H1 (cell line): ENCODE measurements around the gene CNTN3. TPM values are rescaled to one million over a fixed set of nuclear protein-coding genes. Genes with fewer than 3 reads are reported as not detected.

ENCODE experiments used
- CTCF ChIA-PET: fragments of 300-600 bp; sonication (Branson Sonifier 250); formaldehyde crosslinking; loops from one replicate; lab custom pipeline; 2021; ENCODE audit not compliant: partially characterized antibody; lab: Charles Lee
- POLR2A ChIA-PET: fragments of 300-600 bp; sonication (Branson Sonifier 250); formaldehyde crosslinking; loops from one replicate; lab custom pipeline; 2021; ENCODE audit warnings: inconsistent platforms; ENCODE audit not compliant: partially characterized antibody; lab: Charles Lee
- DNase-seq, 2 experiments: peaks; one replicate each; pipeline versions ENCODE4 v3.0.0 to v3.0.0-alpha.2; 2010 to 2022; ENCODE audit warnings: low spot score in 2 of 2, low read depth in 1 of 2, mixed read lengths in 1 of 2
- FAIRE-seq: peaks from 2 replicates; lab custom pipeline; 2011; peaks lifted over from hg19 to GRCh38; lab: Jason Lieb, UNC
- H2AFZ ChIP-seq: 2 replicates; pipeline ENCODE4 v1.8.1; 2012; ENCODE audit warnings: low read length, inconsistent platforms
- H2AK5ac ChIP-seq: 2 replicates; pipeline ENCODE4 v1.6.1; 2013; ENCODE audit warnings: low read depth, low read length
- H2BK120ac ChIP-seq: replicated peaks from 2 replicates; pipeline ENCODE3; 2013; ENCODE audit warnings: low read depth, low read length, inconsistent platforms
- H2BK12ac ChIP-seq: 2 replicates; pipeline ENCODE4 v1.6.1; 2013; ENCODE audit warnings: low read depth, low read length
- H2BK15ac ChIP-seq: 2 replicates; pipeline ENCODE4 v1.6.1; 2013; ENCODE audit warnings: low read length
- H2BK20ac ChIP-seq: 2 replicates; pipeline ENCODE4 v1.6.1; 2013; ENCODE audit warnings: low read length
- H2BK5ac ChIP-seq: 2 replicates; pipeline ENCODE4 v1.6.1; 2013; ENCODE audit warnings: low read depth, low read length
- H3K14ac ChIP-seq: 2 replicates; pipeline ENCODE4 v1.6.1; 2013; ENCODE audit warnings: inconsistent platforms; ENCODE audit not compliant: insufficient read length
- H3K18ac ChIP-seq: 2 replicates; pipeline ENCODE4 v1.6.1; 2013; ENCODE audit warnings: low read length; ENCODE audit errors: extremely low read depth
- H3K23ac ChIP-seq: 2 replicates; pipeline ENCODE4 v1.6.1; 2013; ENCODE audit warnings: inconsistent platforms; ENCODE audit not compliant: insufficient read length
- H3K23me2 ChIP-seq: 2 replicates; pipeline ENCODE4 v1.6.1; 2013; ENCODE audit warnings: low read depth, low read length
- H3K27ac ChIP-seq: 2 replicates; pipeline ENCODE4 v1.6.1; 2011; ENCODE audit warnings: low read depth, low read length, inconsistent platforms
- H3K27me3 ChIP-seq, 4 experiments: replicated peaks in 1 of 4; 1 replicate in 1 of 4; 2 replicates in 3 of 4; pipeline versions ENCODE4 v1.6.1 to v1.8.1; 2011 to 2013; ENCODE audit warnings: low read length in 3 of 4, mild to moderate bottlenecking in 3 of 4, inconsistent platforms in 2 of 4, mixed read lengths in 2 of 4, moderate library complexity in 1 of 4; ENCODE audit not compliant: control insufficient read depth in 3 of 4, insufficient read depth in 3 of 4; ENCODE audit errors: extremely low read depth in 1 of 4
- H3K36me3 ChIP-seq, 4 experiments: 2 replicates each; pipeline versions ENCODE4 v1.6.1 to v1.8.1; 2011 to 2013; ENCODE audit warnings: mild to moderate bottlenecking in 4 of 4, low read length in 3 of 4, moderate library complexity in 2 of 4, control low read depth in 1 of 4, inconsistent platforms in 1 of 4; ENCODE audit not compliant: insufficient read depth in 4 of 4, control insufficient read depth in 2 of 4
- H3K4ac ChIP-seq: replicated peaks from 2 replicates; pipeline ENCODE3; 2013; ENCODE audit warnings: low read length, low read depth, mixed read lengths, inconsistent platforms; ENCODE audit not compliant: insufficient read length
- H3K4me1 ChIP-seq, 4 experiments: replicated peaks in 1 of 4; 1 replicate in 1 of 4; 2 replicates in 3 of 4; pipeline versions ENCODE4 v1.6.1 to v1.8.1; 2011 to 2013; ENCODE audit warnings: low read length in 3 of 4, inconsistent platforms in 2 of 4, mixed read lengths in 1 of 4; ENCODE audit not compliant: insufficient read depth in 4 of 4, control insufficient read depth in 3 of 4
- H3K4me2 ChIP-seq, 2 experiments: 2 replicates each; pipeline versions ENCODE4 v1.6.1 to v1.8.1; 2011 to 2013; ENCODE audit warnings: low read depth in 2 of 2, low read length in 2 of 2, control low read depth in 1 of 2, inconsistent platforms in 1 of 2, mild to moderate bottlenecking in 1 of 2; ENCODE audit not compliant: insufficient read depth in 1 of 2
- H3K4me3 ChIP-seq, 4 experiments: fragments of 200-600, 300-600 bp in 1 of 4; sonication (generic), shearing (Covaris generic), sonication (Bioruptor Twin) in 1 of 4; 2 replicates each; pipeline versions ENCODE4 v1.5.1 to v1.8.1; 2011 to 2016; ENCODE audit warnings: low read length in 4 of 4, low read depth in 3 of 4, control low read depth in 2 of 4, inconsistent platforms in 2 of 4, mild to moderate bottlenecking in 2 of 4, mixed read lengths in 1 of 4, moderate library complexity in 1 of 4; ENCODE audit not compliant: insufficient read depth in 2 of 4; ENCODE audit errors: extremely low read depth in 1 of 4
- H3K56ac ChIP-seq: replicated peaks from 2 replicates; pipeline ENCODE3; 2013; ENCODE audit warnings: low read depth, mild to moderate bottlenecking, mixed read lengths, low read length, inconsistent platforms; ENCODE audit not compliant: insufficient read length
- H3K79me1 ChIP-seq: 2 replicates; pipeline ENCODE4 v1.6.1; 2013; ENCODE audit warnings: low read depth, low read length, control low read depth
- H3K79me2 ChIP-seq, 2 experiments: 2 replicates each; pipeline versions ENCODE4 v1.6.1 to v1.8.1; 2012 to 2013; ENCODE audit warnings: low read length in 2 of 2, mild to moderate bottlenecking in 2 of 2, inconsistent platforms in 1 of 2; ENCODE audit not compliant: insufficient read depth in 2 of 2, control insufficient read depth in 1 of 2
- H3K9ac ChIP-seq, 4 experiments: replicated peaks in 1 of 4; 1 replicate in 1 of 4; 2 replicates in 3 of 4; pipeline versions ENCODE4 v1.6.1 to v1.8.1; 2011 to 2013; ENCODE audit warnings: low read depth in 3 of 4, low read length in 3 of 4, control low read depth in 2 of 4, mild to moderate bottlenecking in 2 of 4, moderate library complexity in 2 of 4, inconsistent platforms in 1 of 4; ENCODE audit errors: extremely low read depth in 1 of 4
- H3K9me3 ChIP-seq, 2 experiments: 2 replicates each; pipeline versions ENCODE4 v1.6.1 to v1.8.1; 2012 to 2013; ENCODE audit warnings: mild to moderate bottlenecking in 2 of 2, moderate library complexity in 2 of 2, control low read depth in 1 of 2, inconsistent platforms in 1 of 2, low read depth in 1 of 2, low read length in 1 of 2, mixed read lengths in 1 of 2; ENCODE audit not compliant: insufficient read depth in 2 of 2
- H4K20me1 ChIP-seq, 2 experiments: replicated peaks in 1 of 2; 2 replicates each; pipeline versions ENCODE3 to v1.8.1; 2011 to 2013; ENCODE audit warnings: inconsistent platforms in 2 of 2, low read length in 2 of 2, mild to moderate bottlenecking in 1 of 2; ENCODE audit not compliant: insufficient read depth in 2 of 2, control insufficient read depth in 1 of 2
- H4K5ac ChIP-seq: 2 replicates; pipeline ENCODE4 v1.6.1; 2013; ENCODE audit warnings: low read length, low read depth, mixed read lengths, inconsistent platforms; ENCODE audit not compliant: insufficient read length
- H4K8ac ChIP-seq: 2 replicates; pipeline ENCODE4 v1.8.0; 2013; ENCODE audit warnings: mild to moderate bottlenecking, moderate library complexity, low read length, inconsistent platforms; ENCODE audit not compliant: insufficient read depth; ENCODE audit errors: extremely low read depth
- H4K91ac ChIP-seq: replicated peaks from 2 replicates; pipeline ENCODE3; 2013; ENCODE audit warnings: low read length, mixed read lengths, inconsistent platforms; ENCODE audit not compliant: insufficient read length
- BACH1 ChIP-seq: IDR thresholded peaks from 2 replicates; pipeline ENCODE4 v1.6.1; 2012; ENCODE audit warnings: low read length, improper control_type of control experiment
- CBX5 ChIP-seq: fragments of 300-800, 300-1000 bp; sonication (generic); IDR thresholded peaks from 2 replicates; pipeline ENCODE4 v1.7.1; 2016; ENCODE audit warnings: antibody characterized with exemption, low read length, low read depth
- CHD2 ChIP-seq: IDR thresholded peaks from 2 replicates; pipeline ENCODE4 v1.6.1; 2012; ENCODE audit warnings: low read length, improper control_type of control experiment
- EP300 ChIP-seq, 2 experiments: IDR thresholded peaks; 1 replicate in 1 of 2; 2 replicates in 1 of 2; pipeline ENCODE4 v1.6.1; 2011 to 2012; ENCODE audit warnings: low read depth in 2 of 2, low read length in 2 of 2, mild to moderate bottlenecking in 2 of 2, borderline replicate concordance in 1 of 2, inconsistent platforms in 1 of 2, moderate library complexity in 1 of 2
- RBBP5 ChIP-seq: IDR thresholded peaks from 2 replicates; pipeline ENCODE4 v1.7.1; 2012; ENCODE audit warnings: low read depth, mild to moderate bottlenecking, inconsistent platforms, low read length, moderate library complexity, borderline replicate concordance
- RXRA ChIP-seq: IDR thresholded peaks from 2 replicates; pipeline ENCODE4 v1.6.1; 2011; ENCODE audit warnings: low read depth, mild to moderate bottlenecking, low read length, moderate library complexity; ENCODE audit not compliant: insufficient read depth
- SP4 ChIP-seq: IDR thresholded peaks from 2 replicates; pipeline ENCODE4 v1.6.1; 2012; ENCODE audit warnings: low read length, inconsistent platforms
- SRF ChIP-seq: IDR thresholded peaks from 2 replicates; pipeline ENCODE4 v1.6.1; 2011; ENCODE audit warnings: mild to moderate bottlenecking, low read depth, low read length, moderate library complexity
- TBP ChIP-seq: IDR thresholded peaks from 2 replicates; pipeline ENCODE4 v1.6.1; 2011; ENCODE audit warnings: low read depth, low read length, improper control_type of control experiment
- YY1 ChIP-seq: IDR thresholded peaks from 2 replicates; pipeline ENCODE4 v1.6.1; 2011; ENCODE audit warnings: low read depth, mild to moderate bottlenecking, low read length
- ZNF274 ChIP-seq: IDR thresholded peaks from 2 replicates; pipeline ENCODE4 v1.7.0; 2012; ENCODE audit warnings: low read length, borderline replicate concordance; ENCODE audit errors: extremely low read depth
- WGBS, 2 experiments: shearing (Covaris generic) in 1 of 2; methylation state at CpG; one replicate each; pipeline versions ENCODE4 v1.1.6 to v1.1.7; 2013 to 2015; ENCODE audit warnings: low lambda C conversion rate in 2 of 2, mixed read lengths in 2 of 2, inconsistent platforms in 1 of 2, low coverage in 1 of 2, missing lambda C conversion rate in 1 of 2; ENCODE audit not compliant: insufficient replicate concordance in 2 of 2, insufficient coverage in 1 of 2, insufficient read length in 1 of 2; ENCODE audit errors: extremely low coverage in 1 of 2, missing lambda C conversion rate in 1 of 2; 5-methylcytosine and 5-hydroxymethylcytosine counted together
- polyA plus RNA-seq, 7 experiments: library from polyadenylated mRNA; depleted of rRNA in 3 of 7; stranded (reverse) in 5 of 7; unstranded in 2 of 7; fragments of >200 nt in 5 of 7; fragments of 200-250 nt in 2 of 7; gene quantifications; 1 replicate in 5 of 7; 2 replicates in 1 of 7; 4 replicates in 1 of 7; pipeline versions ENCODE4 v1.2.1 to v1.2.3, GENCODE V29; 2011 to 2013; ENCODE audit warnings: missing spikeins in 2 of 7, mixed read lengths in 2 of 7
- total RNA-seq: library from RNA; stranded (reverse); fragmentation: NEBNext Ultra II Directional; extraction: Animal tissue kit (Norgen Biotek cat#: 25700); gene quantifications from 2 replicates; pipeline ENCODE4 v1.2.1, GENCODE V29; 2021
- TF ChIP-seq, protein P1 (sequence below): IDR thresholded peaks from 2 replicates; pipeline ENCODE4 v1.6.1; 2012; ENCODE audit warnings: inconsistent platforms

The CNTN3 gene
- total and polyA plus RNA-seq, 2 of the 8 experiments (the other 6 are each of a cell fraction or from before 2014, with no cell fraction given), result 0.11 to 0.13 TPM

DNA sequence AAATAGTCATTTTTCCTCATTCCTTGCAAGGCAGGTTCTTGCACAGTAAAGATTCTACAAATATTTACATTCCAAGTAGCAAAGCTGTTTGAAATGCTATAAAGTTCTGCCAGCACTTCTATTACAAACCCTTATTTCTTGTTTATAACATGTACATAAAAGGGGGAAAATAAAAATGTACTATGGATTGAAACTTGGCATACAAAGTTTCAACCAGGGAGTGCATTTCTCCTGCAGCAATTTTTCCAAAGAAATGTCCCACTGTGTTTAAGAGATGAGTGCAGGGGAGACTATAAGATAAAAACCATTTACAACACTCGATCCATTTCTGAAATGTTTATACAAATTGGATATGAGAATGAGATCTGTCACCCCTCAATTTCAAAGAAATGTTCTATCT lies 3.3 kb downstream of the CNTN3 start:
- FAIRE-seq (no peak), DNase-seq (no peak)
- Histone ChIP-seq H3K9ac (no peak overlapping the region), H2BK20ac (no peak overlapping the region), H4K5ac (no peak overlapping the region), H3K79me1 (no peaks in the 10 kb centered on the region), H3K4ac (no peak overlapping the region), H3K27ac (no peak overlapping the region), H3K79me2 (no peaks in the 10 kb centered on the region), H4K20me1 (no peaks in the 10 kb centered on the region), H3K56ac (no peak overlapping the region), H3K23ac (no peak overlapping the region), H2BK12ac (no peak overlapping the region), H3K4me2 (no peak overlapping the region), H3K4me1 (peaks cover 0 to 8% (median 3%) of the 10 kb centered on the region in 4 experiments; a peak in 3 of 7 replicates), H3K4me3 (no peak overlapping the region), H4K91ac (no peak overlapping the region), H3K14ac (no peak overlapping the region), H3K18ac (no peak overlapping the region), H2AFZ (no peak overlapping the region), H3K36me3 (no peaks in the 10 kb centered on the region), H2BK15ac (no peak overlapping the region), H3K9me3 (no peaks in the 10 kb centered on the region), H2BK5ac (no peak overlapping the region), H3K27me3 (peaks cover 8 to 39% (median 32%) of the 10 kb centered on the region in 4 experiments), H2AK5ac (no peak overlapping the region), H4K8ac (no peak overlapping the region), H2BK120ac (no peak overlapping the region), H3K23me2 (peaks cover 5% of the 10 kb centered on the region; the same call in 1 of the 2 replicates)
- CTCF ChIA-PET, result no interaction called here
- WGBS, 2 experiments, result 82% methylated on average over 1 of the region's 1 CpG; no CpG with 5 or more reads in 1 of the 2 experiments
- POLR2A ChIA-PET, result no interaction called here
- TF ChIP-seq YY1, result no peak
- no peak for TF ChIP-seq SP4
- TF ChIP-seq BACH1, result no peak
- TF ChIP-seq, protein P1, sequence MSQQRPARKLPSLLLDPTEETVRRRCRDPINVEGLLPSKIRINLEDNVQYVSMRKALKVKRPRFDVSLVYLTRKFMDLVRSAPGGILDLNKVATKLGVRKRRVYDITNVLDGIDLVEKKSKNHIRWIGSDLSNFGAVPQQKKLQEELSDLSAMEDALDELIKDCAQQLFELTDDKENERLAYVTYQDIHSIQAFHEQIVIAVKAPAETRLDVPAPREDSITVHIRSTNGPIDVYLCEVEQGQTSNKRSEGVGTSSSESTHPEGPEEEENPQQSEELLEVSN, result no peak
- no peak for TF ChIP-seq CBX5
- no peak for TF ChIP-seq ZNF274
- TF ChIP-seq SRF, result no peak
- TF ChIP-seq TBP, result no peak
- TF ChIP-seq RXRA, result no peak
- TF ChIP-seq CHD2, result no peak
- TF ChIP-seq EP300 (IDR thresholded peaks at IDR 0.05; ENCODE audit: borderline replicate concordance in 1 of 2, low read depth in 2 of 2, low read length in 2 of 2), result no peak
- no peak for TF ChIP-seq RBBP5
